Measurements from ENCODE around the gene MCIDAS. TPM values are rescaled to one million over a fixed set of nuclear protein-coding genes. Genes with fewer than 3 reads are reported as not detected.

MCIDAS gene
- total and polyA plus RNA-seq, 12 donors = not detected

DNA sequence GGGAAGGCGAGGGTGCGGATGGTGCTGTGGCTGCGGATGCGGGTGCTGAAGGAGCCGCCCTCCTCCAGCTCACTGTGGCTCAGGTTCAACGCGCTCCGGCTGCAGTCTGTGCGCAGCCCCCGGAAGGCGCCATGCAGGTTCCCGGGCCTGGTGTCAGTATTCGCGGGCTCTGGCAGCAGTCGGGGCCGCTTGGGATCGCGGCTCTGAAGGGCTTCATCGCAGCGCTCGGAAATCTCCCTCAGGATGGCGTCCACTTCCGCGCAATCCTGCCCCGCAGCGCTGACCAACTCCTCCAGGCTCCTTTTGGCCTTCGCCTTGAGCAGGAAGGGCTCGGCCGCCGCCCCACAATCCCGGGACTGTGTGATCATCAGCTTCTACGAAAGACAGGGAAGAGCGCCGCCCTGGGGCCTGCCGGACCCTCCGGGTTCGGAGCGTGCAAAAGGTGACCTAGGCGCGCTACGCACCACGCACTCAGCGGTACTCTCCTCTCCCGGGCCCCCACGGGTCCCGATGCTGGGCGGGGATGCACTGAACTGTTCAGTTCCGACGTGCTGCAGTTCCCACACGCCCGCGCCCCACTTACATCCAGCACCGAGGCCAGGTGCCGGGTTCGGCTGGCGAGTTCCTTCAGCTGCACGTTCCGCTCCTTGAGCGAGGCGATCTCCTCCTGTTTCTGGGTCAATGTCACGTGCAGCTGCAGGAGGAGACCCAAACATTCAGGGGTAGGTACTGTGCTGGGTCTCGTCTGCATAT is 6.5 kb downstream of the MCIDAS start:
- no peaks in the 10 kb centered on the region for H3K9me3 ChIP-seq (replicated peaks in 1 of 3)
- intact Hi-C loops (cut with DNase I) = loop anchor here in 1 of 2 donors (10.0 kb wide), 1 partner anchor 46 kb away; the partner anchor contains the start of gene CDC20B
- TF ChIP-seq POLR2A (IDR thresholded peaks at IDR 0.05) = no peak
- TF ChIP-seq, protein P1, sequence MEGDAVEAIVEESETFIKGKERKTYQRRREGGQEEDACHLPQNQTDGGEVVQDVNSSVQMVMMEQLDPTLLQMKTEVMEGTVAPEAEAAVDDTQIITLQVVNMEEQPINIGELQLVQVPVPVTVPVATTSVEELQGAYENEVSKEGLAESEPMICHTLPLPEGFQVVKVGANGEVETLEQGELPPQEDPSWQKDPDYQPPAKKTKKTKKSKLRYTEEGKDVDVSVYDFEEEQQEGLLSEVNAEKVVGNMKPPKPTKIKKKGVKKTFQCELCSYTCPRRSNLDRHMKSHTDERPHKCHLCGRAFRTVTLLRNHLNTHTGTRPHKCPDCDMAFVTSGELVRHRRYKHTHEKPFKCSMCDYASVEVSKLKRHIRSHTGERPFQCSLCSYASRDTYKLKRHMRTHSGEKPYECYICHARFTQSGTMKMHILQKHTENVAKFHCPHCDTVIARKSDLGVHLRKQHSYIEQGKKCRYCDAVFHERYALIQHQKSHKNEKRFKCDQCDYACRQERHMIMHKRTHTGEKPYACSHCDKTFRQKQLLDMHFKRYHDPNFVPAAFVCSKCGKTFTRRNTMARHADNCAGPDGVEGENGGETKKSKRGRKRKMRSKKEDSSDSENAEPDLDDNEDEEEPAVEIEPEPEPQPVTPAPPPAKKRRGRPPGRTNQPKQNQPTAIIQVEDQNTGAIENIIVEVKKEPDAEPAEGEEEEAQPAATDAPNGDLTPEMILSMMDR (IDR thresholded peaks at IDR 0.05) = no peak
- peak overlapping the region in 1 of 4 donors; percentile 48 for H3K4me3 ChIP-seq
- no peak overlapping the region for H3K27ac ChIP-seq
- no peaks in the 10 kb centered on the region for H3K36me3 ChIP-seq (replicated peaks in 1 of 2)
- no peak for DNase-seq
- peaks cover 4 to 6% of the 10 kb centered on the region in 2 donors for H3K4me1 ChIP-seq (replicated peaks in 1 of 2)
- 2 to 12% (median 4%) methylated on average over 10 to 62 of the region's 62 CpGs for WGBS, 4 donors
- peaks cover 59% of the 10 kb centered on the region for H3K27me3 ChIP-seq

DNA sequence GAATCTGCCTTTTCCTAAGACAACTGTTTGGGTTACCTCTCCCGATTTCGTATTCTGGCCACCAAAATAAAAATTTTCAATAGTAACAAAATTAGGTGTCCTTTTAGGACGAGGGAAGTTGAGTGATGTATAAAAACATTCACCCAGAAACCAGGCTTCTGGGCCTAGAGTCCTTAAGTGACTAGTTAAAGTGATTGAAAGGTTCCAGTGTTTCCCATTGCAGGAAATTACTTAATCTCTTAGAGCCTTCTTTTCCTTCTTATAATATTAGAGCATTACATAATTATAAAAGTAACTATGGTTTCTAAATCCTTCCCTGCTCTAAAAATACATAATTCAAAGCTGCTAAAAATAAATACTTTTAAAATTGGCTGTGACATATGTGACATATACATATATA is 7.3 kb downstream of the MCIDAS start:
- TF ChIP-seq POLR2A (IDR thresholded peaks at IDR 0.05) = no peak
- TF ChIP-seq, protein P1 (IDR thresholded peaks at IDR 0.05) = no peak
- H3K4me3 ChIP-seq = no peak overlapping the region
- H3K9me3 ChIP-seq (replicated peaks in 1 of 3) = no peaks in the 10 kb centered on the region
- peaks cover 4 to 6% of the 10 kb centered on the region in 2 donors for H3K4me1 ChIP-seq (replicated peaks in 1 of 2)
- intact Hi-C loops (cut with DNase I) = loop anchor here in 1 of 2 donors (10.0 kb wide), 1 partner anchor 45 kb away; the partner anchor contains the start of gene CDC20B
- 88 to 97% (median 90%) methylated on average over 3 of the region's 3 CpGs for WGBS, 4 donors
- no peak overlapping the region for H3K27ac ChIP-seq
- DNase-seq = no peak
- peaks cover 51% of the 10 kb centered on the region for H3K27me3 ChIP-seq
- no peaks in the 10 kb centered on the region for H3K36me3 ChIP-seq (replicated peaks in 1 of 2)

DNA sequence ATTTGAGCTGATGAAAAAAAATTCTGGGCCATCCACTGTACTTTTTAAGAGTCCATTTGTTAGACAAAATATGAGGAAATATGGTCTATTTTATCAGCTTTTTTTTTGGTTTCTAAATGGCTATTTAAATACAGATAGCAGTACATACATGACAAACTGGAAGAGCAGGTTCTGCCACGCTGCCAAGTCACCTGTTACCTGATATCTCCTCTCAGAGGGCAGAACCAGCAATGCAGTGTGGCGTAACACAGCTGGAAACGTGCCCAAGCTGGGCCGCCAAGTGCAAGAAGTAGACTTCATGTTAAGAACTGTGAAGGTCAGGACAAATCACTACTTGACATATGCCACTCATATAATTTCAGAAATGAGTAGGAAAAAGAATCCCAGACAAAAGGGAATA is 8.1 kb downstream of the MCIDAS start:
- no peak overlapping the region for H3K27ac ChIP-seq
- no peaks in the 10 kb centered on the region for H3K9me3 ChIP-seq (replicated peaks in 1 of 3)
- TF ChIP-seq, protein P1 (IDR thresholded peaks at IDR 0.05) = no peak
- TF ChIP-seq POLR2A (IDR thresholded peaks at IDR 0.05) = no peak
- DNase-seq = no peak
- 43 to 70% (median 59%) methylated on average over 4 of the region's 4 CpGs for WGBS, 4 donors
- H3K36me3 ChIP-seq (replicated peaks in 1 of 2) = no peaks in the 10 kb centered on the region
- no peak overlapping the region for H3K4me3 ChIP-seq
- peaks cover 43% of the 10 kb centered on the region for H3K27me3 ChIP-seq
- peaks cover 4 to 6% of the 10 kb centered on the region in 2 donors for H3K4me1 ChIP-seq (replicated peaks in 1 of 2)
- intact Hi-C loops (cut with DNase I) = no loop called here

DNA sequence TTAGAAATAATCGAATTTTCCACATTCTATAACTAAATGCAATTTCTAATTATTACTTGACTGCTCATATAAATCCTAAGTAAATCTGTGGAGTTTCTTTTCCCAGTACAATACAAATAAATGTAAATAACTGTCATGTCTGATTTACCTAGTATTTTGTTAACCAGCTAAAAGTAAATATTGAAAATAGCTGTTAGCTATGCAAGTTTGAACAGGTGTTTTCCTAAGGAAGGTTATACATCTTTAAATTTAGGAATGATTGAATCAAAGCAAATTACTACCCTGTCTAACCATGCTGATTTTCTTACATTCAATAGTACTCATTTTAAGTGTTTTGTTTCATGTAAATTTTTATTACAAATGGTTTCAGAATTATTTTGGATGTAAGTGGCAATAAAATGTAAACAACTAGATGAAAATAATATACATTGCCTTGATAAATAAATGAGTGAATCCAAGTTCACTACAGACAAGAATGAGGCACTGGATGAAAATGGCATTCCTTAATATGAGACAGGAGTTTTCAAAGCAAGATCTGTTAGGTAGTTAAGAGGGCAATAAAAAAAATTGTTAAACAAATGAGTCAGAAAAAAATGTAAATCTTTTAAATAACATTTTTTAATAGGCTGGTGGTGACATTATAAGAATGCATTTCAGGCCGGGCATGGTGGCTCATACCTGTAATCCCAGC is 15.8 kb downstream of the MCIDAS start:
- H3K27ac ChIP-seq = no peak overlapping the region
- 73 to 86% (median 81%) methylated on average over 2 of the region's 2 CpGs for WGBS, 4 donors
- intact Hi-C loops (cut with DNase I) = no loop called here
- TF ChIP-seq, protein P1 (IDR thresholded peaks at IDR 0.05) = no peak
- no peak for TF ChIP-seq POLR2A (IDR thresholded peaks at IDR 0.05)
- no peaks in the 10 kb centered on the region for H3K9me3 ChIP-seq (replicated peaks in 1 of 3)
- peaks cover 2% of the 10 kb centered on the region for H3K27me3 ChIP-seq
- no peak for DNase-seq
- no peak overlapping the region for H3K4me3 ChIP-seq
- H3K36me3 ChIP-seq (replicated peaks in 1 of 2) = no peaks in the 10 kb centered on the region
- no peaks in the 10 kb centered on the region for H3K4me1 ChIP-seq (replicated peaks in 1 of 2)

All from adrenal gland (tissue), 12 donors.